Colonic mucosa (tissue), 4 donors: ENCODE data around the gene MKLN1. TPM values are rescaled to one million over a fixed set of nuclear protein-coding genes. Genes with fewer than 3 reads are reported as not detected.

Experiments
- DNase-seq: peaks from one replicate; pipeline ENCODE4 v3.0.0-alpha.2; 2020
- H3K27ac ChIP-seq: fragments of 200-600 bp; one replicate; pipeline ENCODE4 v1.8.0; 2021
- H3K27me3 ChIP-seq: fragments of 200-600 bp; one replicate; pipeline ENCODE4 v1.8.0; 2021
- H3K36me3 ChIP-seq: fragments of 200-600 bp; one replicate; pipeline ENCODE4 v1.8.0; 2021
- H3K4me1 ChIP-seq: fragments of 200-600 bp; one replicate; pipeline ENCODE4 v1.8.0; 2021; ENCODE audit warnings: mild to moderate bottlenecking
- H3K4me3 ChIP-seq: fragments of 200-600 bp; one replicate; pipeline ENCODE4 v1.8.0; 2021
- H3K9ac ChIP-seq, 2 donors: one replicate each; pipeline ENCODE4 v1.7.0; 2013; ENCODE audit warnings: control low read depth in 2 of 2, low read depth in 2 of 2, low read length in 2 of 2
- H3K9me3 ChIP-seq: fragments of 200-600 bp; one replicate; pipeline ENCODE4 v1.8.0; 2021
- intact Hi-C: fragments of 100-400 bp; cut with DNase I; formaldehyde crosslinking; loops from one replicate; pipeline ENCODE4 v1.14.1; 2022
- total RNA-seq, 2 donors: library from RNA; stranded (reverse); fragmentation: NEBNext Ultra II Directional in 1 of 2; extraction: Animal tissue kit (Norgen Biotek cat#: 25700) in 1 of 2; gene quantifications; one replicate each; pipeline ENCODE4 v1.2.1, GENCODE V29; 2021
- TF ChIP-seq, protein P1 (sequence below): fragments of 200-600 bp; IDR thresholded peaks from one replicate; pipeline ENCODE4 v1.8.0; 2022; ENCODE audit warnings: antibody characterized with exemption, mild to moderate bottlenecking
- donor health status: healthy.
- donor health status: DM: no; HTN: no; CAD: no.
- donor health status: DM: no; HTN: no; CAD: no.

The MKLN1 gene
- total RNA-seq, 2 donors from 2014 or later = 35.1 to 48.7 TPM

GRCh38 chr7:131372554-131372953 lies 44.9 kb downstream of the MKLN1 start:
- no peaks in the 10 kb centered on the region for H3K36me3 ChIP-seq
- H3K4me1 ChIP-seq = no peaks in the 10 kb centered on the region
- H3K9me3 ChIP-seq = no peaks in the 10 kb centered on the region
- intact Hi-C loops = no loop called here
- no peak overlapping the region for H3K4me3 ChIP-seq
- TF ChIP-seq, protein P1, sequence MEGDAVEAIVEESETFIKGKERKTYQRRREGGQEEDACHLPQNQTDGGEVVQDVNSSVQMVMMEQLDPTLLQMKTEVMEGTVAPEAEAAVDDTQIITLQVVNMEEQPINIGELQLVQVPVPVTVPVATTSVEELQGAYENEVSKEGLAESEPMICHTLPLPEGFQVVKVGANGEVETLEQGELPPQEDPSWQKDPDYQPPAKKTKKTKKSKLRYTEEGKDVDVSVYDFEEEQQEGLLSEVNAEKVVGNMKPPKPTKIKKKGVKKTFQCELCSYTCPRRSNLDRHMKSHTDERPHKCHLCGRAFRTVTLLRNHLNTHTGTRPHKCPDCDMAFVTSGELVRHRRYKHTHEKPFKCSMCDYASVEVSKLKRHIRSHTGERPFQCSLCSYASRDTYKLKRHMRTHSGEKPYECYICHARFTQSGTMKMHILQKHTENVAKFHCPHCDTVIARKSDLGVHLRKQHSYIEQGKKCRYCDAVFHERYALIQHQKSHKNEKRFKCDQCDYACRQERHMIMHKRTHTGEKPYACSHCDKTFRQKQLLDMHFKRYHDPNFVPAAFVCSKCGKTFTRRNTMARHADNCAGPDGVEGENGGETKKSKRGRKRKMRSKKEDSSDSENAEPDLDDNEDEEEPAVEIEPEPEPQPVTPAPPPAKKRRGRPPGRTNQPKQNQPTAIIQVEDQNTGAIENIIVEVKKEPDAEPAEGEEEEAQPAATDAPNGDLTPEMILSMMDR = no peak
- no peaks in the 10 kb centered on the region for H3K27me3 ChIP-seq
- H3K9ac ChIP-seq = no peak overlapping the region
- no peak for DNase-seq
- H3K27ac ChIP-seq = no peak overlapping the region

DNA sequence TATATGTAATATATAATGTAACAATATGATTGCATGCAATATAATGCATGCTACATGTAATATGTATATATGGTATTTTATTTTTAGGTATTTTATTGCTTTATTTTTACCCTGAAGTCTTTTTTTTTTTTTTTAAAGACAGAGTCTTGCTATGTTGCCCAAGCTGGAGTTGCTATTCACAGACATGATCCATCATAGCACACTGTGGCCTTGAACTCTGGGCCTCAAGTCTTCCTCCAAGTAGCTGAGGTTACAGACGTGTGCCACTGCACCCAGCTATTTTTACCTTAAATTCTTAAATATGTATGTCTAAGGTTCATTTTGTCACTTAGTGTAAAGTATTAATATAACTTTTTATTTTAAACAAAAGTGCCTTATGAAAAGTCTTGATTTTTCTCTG lies 47.1 kb downstream of the MKLN1 start:
- Histone ChIP-seq H3K4me1 (no peaks in the 10 kb centered on the region), H3K9ac (no peak overlapping the region), H3K27me3 (no peaks in the 10 kb centered on the region), H3K9me3 (no peaks in the 10 kb centered on the region), H3K36me3 (no peaks in the 10 kb centered on the region), H3K4me3 (no peak overlapping the region), H3K27ac (no peak overlapping the region)
- intact Hi-C loops = no loop called here
- DNase-seq = no peak
- TF ChIP-seq, protein P1 = no peak

DNA sequence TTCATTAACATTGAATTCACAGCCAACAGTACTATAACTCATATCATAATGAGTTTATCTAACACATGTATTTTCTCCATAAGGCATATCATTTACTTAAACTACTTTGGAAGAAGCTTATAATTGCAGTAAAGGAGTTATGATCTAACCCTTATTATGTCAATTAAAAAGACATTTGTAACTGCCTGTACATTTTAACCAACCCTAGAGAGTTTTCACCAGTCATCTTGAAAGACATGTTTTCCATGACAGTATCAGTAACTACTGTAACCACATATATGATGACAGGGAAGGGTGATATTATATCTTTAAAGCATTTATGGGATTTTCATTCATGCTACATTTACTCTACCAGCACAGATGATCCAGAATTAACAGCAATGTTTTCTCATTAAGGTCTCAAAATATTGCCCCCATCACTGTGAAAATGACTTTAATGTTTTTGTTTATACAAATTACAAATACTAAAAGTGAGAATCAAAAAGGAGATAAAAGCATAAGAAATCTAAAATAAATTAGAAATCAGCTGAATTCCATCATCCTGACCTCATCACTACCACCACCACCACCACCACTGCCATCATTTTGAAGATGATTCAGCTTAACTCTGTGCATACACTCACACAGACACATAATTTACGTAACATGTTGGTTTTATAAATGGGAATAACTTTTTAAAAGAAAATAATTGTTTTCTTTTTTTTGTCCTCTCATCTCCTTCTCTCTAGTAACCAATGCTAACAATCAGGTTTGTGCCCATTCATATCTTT lies 53.6 kb downstream of the MKLN1 start:
- no peaks in the 10 kb centered on the region for H3K27me3 ChIP-seq
- DNase-seq = no peak
- no peak overlapping the region for H3K4me3 ChIP-seq
- no peaks in the 10 kb centered on the region for H3K36me3 ChIP-seq
- H3K9me3 ChIP-seq = no peaks in the 10 kb centered on the region
- TF ChIP-seq, protein P1 = no peak
- no peak overlapping the region for H3K9ac ChIP-seq
- intact Hi-C loops = no loop called here
- no peaks in the 10 kb centered on the region for H3K4me1 ChIP-seq
- H3K27ac ChIP-seq = no peak overlapping the region

GRCh38 chr7:131383417-131384285 lies 56.0 kb downstream of the MKLN1 start:
- no peaks in the 10 kb centered on the region for H3K9me3 ChIP-seq
- no peak overlapping the region for H3K4me3 ChIP-seq

GRCh38 chr7:131384286-131384635 lies 56.6 kb downstream of the MKLN1 start:
- H3K4me1 ChIP-seq = no peaks in the 10 kb centered on the region
- no peaks in the 10 kb centered on the region for H3K27me3 ChIP-seq
- H3K4me3 ChIP-seq = no peak overlapping the region
- TF ChIP-seq, protein P1 = no peak
- H3K36me3 ChIP-seq = no peaks in the 10 kb centered on the region
- H3K27ac ChIP-seq = no peak overlapping the region
- no peak for DNase-seq
- no peak overlapping the region for H3K9ac ChIP-seq
- intact Hi-C loops = no loop called here
- no peaks in the 10 kb centered on the region for H3K9me3 ChIP-seq

More at GRCh38 chr7:131383417-131384285, 56.0 kb downstream of the MKLN1 start:
- Histone ChIP-seq H3K36me3 (no peaks in the 10 kb centered on the region), H3K27ac (no peak overlapping the region), H3K4me1 (no peaks in the 10 kb centered on the region), H3K27me3 (no peaks in the 10 kb centered on the region), H3K9ac (no peak overlapping the region)
- TF ChIP-seq, protein P1 = no peak
- DNase-seq = no peak
- intact Hi-C loops = no loop called here
